ENCODE measurements around the gene EIF4EBP2.
A peak's percentile ranks its signal among the peaks of the same experiment; 100 is the strongest.

The EIF4EBP2 gene

GRCh38 chr10:70444744-70445143 lies 40.8 kb downstream of the EIF4EBP2 start:
- H3K4me1 Mint-ChIP-seq, result peaks cover 40% of the 10 kb centered on the region
- no peak overlapping the region for H3K27ac Mint-ChIP-seq
- H3K36me3 Mint-ChIP-seq (ENCODE audit: low read depth), result no peaks in the 10 kb centered on the region
- TF ChIP-seq CTCF (IDR thresholded peaks at IDR 0.05; ENCODE audit: unreplicated experiment in 3 of 3), result no peak
- peaks cover 49% of the 10 kb centered on the region for H3K27me3 Mint-ChIP-seq (ENCODE audit: low read depth)
- H3K9me3 Mint-ChIP-seq, result peaks cover 3% of the 10 kb centered on the region
- H3K4me3 Mint-ChIP-seq, result no peak overlapping the region

- no peak for TF ChIP-seq CTCF (IDR thresholded peaks at IDR 0.05; ENCODE audit: unreplicated experiment in 3 of 3)
- Mint-ChIP-seq H3K4me3 (peak overlapping the region in 1 of 3 experiments; percentile 1), H3K27me3 (ENCODE audit: low read depth) (peaks cover 36% of the 10 kb centered on the region), H3K4me1 (peaks cover 30% of the 10 kb centered on the region), H3K27ac (peak overlapping the region; percentile 39 to 66 (median 59)), H3K9me3 (no peaks in the 10 kb centered on the region), H3K36me3 (ENCODE audit: low read depth) (no peaks in the 10 kb centered on the region)
Observed at GRCh38 chr10:70445718-70446657, 42.0 kb downstream of the EIF4EBP2 start.

- TF ChIP-seq CTCF (IDR thresholded peaks at IDR 0.05; ENCODE audit: unreplicated experiment in 3 of 3), result no peak
- Mint-ChIP-seq H3K9me3 (no peaks in the 10 kb centered on the region), H3K36me3 (ENCODE audit: low read depth) (no peaks in the 10 kb centered on the region), H3K4me3 (peak overlapping the region in 1 of 3 experiments; percentile 11), H3K4me1 (peaks cover 30% of the 10 kb centered on the region), H3K27me3 (ENCODE audit: low read depth) (peaks cover 14% of the 10 kb centered on the region), H3K27ac (peak overlapping the region in 2 of 3 experiments; percentile 44 to 47)
Observed at GRCh38 chr10:70448236-70448635, 44.3 kb downstream of the EIF4EBP2 start.

GRCh38 chr10:70455213-70455630 lies 51.3 kb downstream of the EIF4EBP2 start:
- Mint-ChIP-seq H3K9me3 (no peaks in the 10 kb centered on the region), H3K27ac (no peak overlapping the region), H3K27me3 (ENCODE audit: low read depth) (peaks cover 55% of the 10 kb centered on the region), H3K36me3 (ENCODE audit: low read depth) (no peaks in the 10 kb centered on the region), H3K4me1 (peaks cover 7% of the 10 kb centered on the region), H3K4me3 (no peak overlapping the region)
- TF ChIP-seq CTCF (IDR thresholded peaks at IDR 0.05; ENCODE audit: unreplicated experiment in 3 of 3), result no peak

- Mint-ChIP-seq H3K36me3 (ENCODE audit: low read depth) (no peaks in the 10 kb centered on the region), H3K4me3 (no peak overlapping the region), H3K27ac (no peak overlapping the region), H3K9me3 (no peaks in the 10 kb centered on the region), H3K4me1 (peaks cover 10% of the 10 kb centered on the region), H3K27me3 (ENCODE audit: low read depth) (peaks cover 61% of the 10 kb centered on the region)
- TF ChIP-seq CTCF (IDR thresholded peaks at IDR 0.05; ENCODE audit: unreplicated experiment in 3 of 3), result no peak
Observed at GRCh38 chr10:70456164-70456563, 52.2 kb downstream of the EIF4EBP2 start.

Data from nephron (organoid).